ENCODE results near the gene PSMB3. TPM values are rescaled to one million over a fixed set of nuclear protein-coding genes. Genes with fewer than 3 reads are reported as not detected.
A peak's percentile ranks its signal among the peaks of the same experiment; 100 is the strongest.

PSMB3 gene
- total and polyA plus RNA-seq, 9 of the 15 experiments (the other 6 are each of a cell fraction or from before 2014, with no cell fraction given) = 460 to 2,775 (median 574) TPM

- TF ChIP-seq SLC30A9 (CRISPR knock-in tag; IDR thresholded peaks at IDR 0.05) = no peak
- no peak for TF ChIP-seq TCF7L2 (IDR thresholded peaks at IDR 0.05; ENCODE audit: low read depth, low read length)
- 0 out of 2 replicates have a peak, but pooled peaks have one; percentile 31 for TF ChIP-seq GATAD2B (IDR thresholded peaks at IDR 0.05; ENCODE audit: borderline replicate concordance)
- 0 out of 2 replicates have a peak, but pooled peaks have one; percentile 35 for TF ChIP-seq POLR2AphosphoS5 (IDR thresholded peaks at IDR 0.05; ENCODE audit: control insufficient read depth, insufficient read depth, low read depth, low read length)
- TF ChIP-seq SMAD1 (IDR thresholded peaks at IDR 0.05; ENCODE audit: low read depth, low read length, partially characterized antibody) = no peak
- TF ChIP-seq, protein P1, sequence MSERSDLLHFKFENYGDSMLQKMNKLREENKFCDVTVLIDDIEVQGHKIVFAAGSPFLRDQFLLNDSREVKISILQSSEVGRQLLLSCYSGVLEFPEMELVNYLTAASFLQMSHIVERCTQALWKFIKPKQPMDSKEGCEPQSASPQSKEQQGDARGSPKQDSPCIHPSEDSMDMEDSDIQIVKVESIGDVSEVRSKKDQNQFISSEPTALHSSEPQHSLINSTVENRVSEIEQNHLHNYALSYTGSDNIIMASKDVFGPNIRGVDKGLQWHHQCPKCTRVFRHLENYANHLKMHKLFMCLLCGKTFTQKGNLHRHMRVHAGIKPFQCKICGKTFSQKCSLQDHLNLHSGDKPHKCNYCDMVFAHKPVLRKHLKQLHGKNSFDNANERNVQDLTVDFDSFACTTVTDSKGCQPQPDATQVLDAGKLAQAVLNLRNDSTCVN (CRISPR knock-in tag; IDR thresholded peaks at IDR 0.05) = peak; percentile 62; the same call in 1 of the 2 replicates
- no peak for TF ChIP-seq ZBTB12 (CRISPR knock-in tag; IDR thresholded peaks at IDR 0.05)
- TF ChIP-seq ETV5 (CRISPR knock-in tag; IDR thresholded peaks at IDR 0.05; ENCODE audit: low read depth) = no peak
- no peak for TF ChIP-seq POLR2B (IDR thresholded peaks at IDR 0.05; ENCODE audit: low read depth, partially characterized antibody)
- TF ChIP-seq NR1H2 (CRISPR knock-in tag; IDR thresholded peaks at IDR 0.05) = no peak
- TF ChIP-seq ZNF140 (CRISPR knock-in tag; IDR thresholded peaks at IDR 0.05) = no peak
- TF ChIP-seq RBM39 (optimal IDR thresholded peaks at IDR 0.05; ENCODE audit: low read depth, low read length) = peak; percentile 81
- TF ChIP-seq, protein P2, sequence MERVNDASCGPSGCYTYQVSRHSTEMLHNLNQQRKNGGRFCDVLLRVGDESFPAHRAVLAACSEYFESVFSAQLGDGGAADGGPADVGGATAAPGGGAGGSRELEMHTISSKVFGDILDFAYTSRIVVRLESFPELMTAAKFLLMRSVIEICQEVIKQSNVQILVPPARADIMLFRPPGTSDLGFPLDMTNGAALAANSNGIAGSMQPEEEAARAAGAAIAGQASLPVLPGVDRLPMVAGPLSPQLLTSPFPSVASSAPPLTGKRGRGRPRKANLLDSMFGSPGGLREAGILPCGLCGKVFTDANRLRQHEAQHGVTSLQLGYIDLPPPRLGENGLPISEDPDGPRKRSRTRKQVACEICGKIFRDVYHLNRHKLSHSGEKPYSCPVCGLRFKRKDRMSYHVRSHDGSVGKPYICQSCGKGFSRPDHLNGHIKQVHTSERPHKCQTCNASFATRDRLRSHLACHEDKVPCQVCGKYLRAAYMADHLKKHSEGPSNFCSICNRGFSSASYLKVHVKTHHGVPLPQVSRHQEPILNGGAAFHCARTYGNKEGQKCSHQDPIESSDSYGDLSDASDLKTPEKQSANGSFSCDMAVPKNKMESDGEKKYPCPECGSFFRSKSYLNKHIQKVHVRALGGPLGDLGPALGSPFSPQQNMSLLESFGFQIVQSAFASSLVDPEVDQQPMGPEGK (CRISPR knock-in tag; IDR thresholded peaks at IDR 0.05; ENCODE audit: borderline replicate concordance) = no peak
- TF ChIP-seq ILK (tag; IDR thresholded peaks at IDR 0.05; ENCODE audit: borderline replicate concordance, low read depth) = no peak
- TF ChIP-seq, protein P3, sequence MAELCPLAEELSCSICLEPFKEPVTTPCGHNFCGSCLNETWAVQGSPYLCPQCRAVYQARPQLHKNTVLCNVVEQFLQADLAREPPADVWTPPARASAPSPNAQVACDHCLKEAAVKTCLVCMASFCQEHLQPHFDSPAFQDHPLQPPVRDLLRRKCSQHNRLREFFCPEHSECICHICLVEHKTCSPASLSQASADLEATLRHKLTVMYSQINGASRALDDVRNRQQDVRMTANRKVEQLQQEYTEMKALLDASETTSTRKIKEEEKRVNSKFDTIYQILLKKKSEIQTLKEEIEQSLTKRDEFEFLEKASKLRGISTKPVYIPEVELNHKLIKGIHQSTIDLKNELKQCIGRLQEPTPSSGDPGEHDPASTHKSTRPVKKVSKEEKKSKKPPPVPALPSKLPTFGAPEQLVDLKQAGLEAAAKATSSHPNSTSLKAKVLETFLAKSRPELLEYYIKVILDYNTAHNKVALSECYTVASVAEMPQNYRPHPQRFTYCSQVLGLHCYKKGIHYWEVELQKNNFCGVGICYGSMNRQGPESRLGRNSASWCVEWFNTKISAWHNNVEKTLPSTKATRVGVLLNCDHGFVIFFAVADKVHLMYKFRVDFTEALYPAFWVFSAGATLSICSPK (IDR thresholded peaks at IDR 0.05; ENCODE audit: borderline replicate concordance) = no peak
- no peak for TF ChIP-seq ZNF76 (CRISPR knock-in tag; IDR thresholded peaks at IDR 0.05; ENCODE audit: borderline replicate concordance)
- TF ChIP-seq ZSCAN32 (CRISPR knock-in tag; IDR thresholded peaks at IDR 0.05) = 0 out of 2 replicates have a peak, but pooled peaks have one; percentile 22
- TF ChIP-seq, protein P4, sequence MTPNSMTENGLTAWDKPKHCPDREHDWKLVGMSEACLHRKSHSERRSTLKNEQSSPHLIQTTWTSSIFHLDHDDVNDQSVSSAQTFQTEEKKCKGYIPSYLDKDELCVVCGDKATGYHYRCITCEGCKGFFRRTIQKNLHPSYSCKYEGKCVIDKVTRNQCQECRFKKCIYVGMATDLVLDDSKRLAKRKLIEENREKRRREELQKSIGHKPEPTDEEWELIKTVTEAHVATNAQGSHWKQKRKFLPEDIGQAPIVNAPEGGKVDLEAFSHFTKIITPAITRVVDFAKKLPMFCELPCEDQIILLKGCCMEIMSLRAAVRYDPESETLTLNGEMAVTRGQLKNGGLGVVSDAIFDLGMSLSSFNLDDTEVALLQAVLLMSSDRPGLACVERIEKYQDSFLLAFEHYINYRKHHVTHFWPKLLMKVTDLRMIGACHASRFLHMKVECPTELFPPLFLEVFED (CRISPR knock-in tag; conservative IDR thresholded peaks at IDR 0.05) = no peak
- no peak for TF ChIP-seq DDX20 (tag; IDR thresholded peaks at IDR 0.05; ENCODE audit: low read depth)
These were observed 47.7 kb upstream of the PSMB3 start, which contains the start of gene MLLT6 (continued) for GRCh38 chr17:38704606-38705522.

All from K562 (cell line).